GM19468 (cell line): ENCODE measurements around the gene MSI2.

ENCODE experiments used
- ATAC-seq: cut with Tn5 transposase; IDR thresholded peaks from one replicate; pipeline ENCODE4 v1.9.1; 2021; ENCODE audit warnings: mild to moderate bottlenecking, moderate library complexity, moderate number of reproducible peaks; ENCODE audit not compliant: unreplicated experiment; ENCODE audit errors: extremely low read depth

MSI2 gene

GRCh38 chr17:57447357-57447989, 191.2 kb downstream of the MSI2 start:
- ATAC-seq = no peak

- no peak for ATAC-seq
Observed at GRCh38 chr17:57447990-57448758, 191.9 kb downstream of the MSI2 start.

- no peak for ATAC-seq
Observed at GRCh38 chr17:57448759-57449283, 192.5 kb downstream of the MSI2 start.

- no peak for ATAC-seq
Observed at GRCh38 chr17:57451191-57451590, 194.9 kb downstream of the MSI2 start.

- ATAC-seq = no peak
Observed at GRCh38 chr17:57451643-57452042, 195.3 kb downstream of the MSI2 start.

GRCh38 chr17:57453841-57454425, 197.6 kb downstream of the MSI2 start:
- no peak for ATAC-seq

GRCh38 chr17:57454729-57455062, 198.4 kb downstream of the MSI2 start:
- no peak for ATAC-seq

GRCh38 chr17:57455063-57455914, 199.0 kb downstream of the MSI2 start:
- peak; percentile 59 for ATAC-seq

- ATAC-seq = no peak
Observed at GRCh38 chr17:57456622-57457021, 200.3 kb downstream of the MSI2 start.

- no peak for ATAC-seq
Observed at GRCh38 chr17:57457188-57457587, 200.9 kb downstream of the MSI2 start.

- ATAC-seq = no peak
Observed at GRCh38 chr17:57458718-57459285, 202.5 kb downstream of the MSI2 start.

- no peak for ATAC-seq
Observed at GRCh38 chr17:57459286-57459915, 203.1 kb downstream of the MSI2 start.

- ATAC-seq = no peak
Observed at GRCh38 chr17:57461082-57461481, 204.8 kb downstream of the MSI2 start.

GRCh38 chr17:57462007-57462579, 205.8 kb downstream of the MSI2 start:
- ATAC-seq = no peak

- peak; percentile 47 for ATAC-seq
Observed at GRCh38 chr17:57463103-57463885, 207.0 kb downstream of the MSI2 start.

GRCh38 chr17:57464191-57464864, 208.0 kb downstream of the MSI2 start:
- no peak for ATAC-seq

- ATAC-seq = no peak
Observed at GRCh38 chr17:57465610-57466009, 209.3 kb downstream of the MSI2 start.

GRCh38 chr17:57466017-57466471, 209.7 kb downstream of the MSI2 start:
- ATAC-seq = no peak
